Left ventricle myocardium inferior (tissue), 1 donor: ENCODE measurements around the gene TOMM70. TPM values are rescaled to one million over a fixed set of nuclear protein-coding genes. Genes with fewer than 3 reads are reported as not detected.
A peak's percentile ranks its signal among the peaks of the same experiment; 100 is the strongest.

Experiments used
- DNase-seq: peaks from one replicate; pipeline ENCODE4 v3.0.0-alpha.2; 2020
- H3K27ac ChIP-seq: fragments of 200-600 bp; replicated peaks from 2 replicates; pipeline ENCODE4 v1.8.0; 2021
- H3K27me3 ChIP-seq: fragments of 200-600 bp; 2 replicates; pipeline ENCODE4 v1.8.0; 2021; ENCODE audit warnings: low read depth
- H3K36me3 ChIP-seq: fragments of 200-600 bp; 2 replicates; pipeline ENCODE4 v1.8.0; 2021
- H3K4me1 ChIP-seq: fragments of 200-600 bp; 2 replicates; pipeline ENCODE4 v1.8.0; 2021
- H3K4me3 ChIP-seq: fragments of 200-600 bp; 2 replicates; pipeline ENCODE4 v1.8.0; 2021; ENCODE audit warnings: mild to moderate bottlenecking, moderate library complexity
- H3K9me3 ChIP-seq: fragments of 200-600 bp; replicated peaks from 2 replicates; pipeline ENCODE4 v1.8.0; 2021
- intact Hi-C: fragments of 100-400 bp; cut with micrococcal nuclease; formaldehyde crosslinking; loops from one replicate; pipeline ENCODE4 v1.11.0; 2022
- total RNA-seq: library from RNA; stranded (reverse); fragmentation: NEBNext Ultra II Directional; extraction: Animal tissue kit (Norgen Biotek cat#: 25700); gene quantifications from one replicate; pipeline ENCODE4 v1.2.1, GENCODE V29; 2021
- TF ChIP-seq, protein P1 (sequence below): fragments of 200-600 bp; IDR thresholded peaks from 2 replicates; pipeline ENCODE4 v1.8.0; 2021; ENCODE audit warnings: antibody characterized with exemption, mild to moderate bottlenecking, borderline replicate concordance
- donor health status: DM: no; HTN: yes; CAD: no; lungs with severe emphysema.

Gene TOMM70
- total RNA-seq, 1 donor from 2014 or later, result 65.4 TPM

- TF ChIP-seq, protein P1, sequence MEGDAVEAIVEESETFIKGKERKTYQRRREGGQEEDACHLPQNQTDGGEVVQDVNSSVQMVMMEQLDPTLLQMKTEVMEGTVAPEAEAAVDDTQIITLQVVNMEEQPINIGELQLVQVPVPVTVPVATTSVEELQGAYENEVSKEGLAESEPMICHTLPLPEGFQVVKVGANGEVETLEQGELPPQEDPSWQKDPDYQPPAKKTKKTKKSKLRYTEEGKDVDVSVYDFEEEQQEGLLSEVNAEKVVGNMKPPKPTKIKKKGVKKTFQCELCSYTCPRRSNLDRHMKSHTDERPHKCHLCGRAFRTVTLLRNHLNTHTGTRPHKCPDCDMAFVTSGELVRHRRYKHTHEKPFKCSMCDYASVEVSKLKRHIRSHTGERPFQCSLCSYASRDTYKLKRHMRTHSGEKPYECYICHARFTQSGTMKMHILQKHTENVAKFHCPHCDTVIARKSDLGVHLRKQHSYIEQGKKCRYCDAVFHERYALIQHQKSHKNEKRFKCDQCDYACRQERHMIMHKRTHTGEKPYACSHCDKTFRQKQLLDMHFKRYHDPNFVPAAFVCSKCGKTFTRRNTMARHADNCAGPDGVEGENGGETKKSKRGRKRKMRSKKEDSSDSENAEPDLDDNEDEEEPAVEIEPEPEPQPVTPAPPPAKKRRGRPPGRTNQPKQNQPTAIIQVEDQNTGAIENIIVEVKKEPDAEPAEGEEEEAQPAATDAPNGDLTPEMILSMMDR, result no peak
- DNase-seq, result no peak
- peaks cover 6% of the 10 kb centered on the region for H3K4me1 ChIP-seq
- H3K27me3 ChIP-seq, result no peaks in the 10 kb centered on the region
- H3K9me3 ChIP-seq, result no peaks in the 10 kb centered on the region
- intact Hi-C loops, result no loop called here
- H3K27ac ChIP-seq, result no peak overlapping the region
- H3K4me3 ChIP-seq, result no peak overlapping the region
- H3K36me3 ChIP-seq, result peaks cover 44% of the 10 kb centered on the region
Measured at GRCh38 chr3:100319951-100320350, 80.9 kb downstream of the TOMM70 start.

DNA sequence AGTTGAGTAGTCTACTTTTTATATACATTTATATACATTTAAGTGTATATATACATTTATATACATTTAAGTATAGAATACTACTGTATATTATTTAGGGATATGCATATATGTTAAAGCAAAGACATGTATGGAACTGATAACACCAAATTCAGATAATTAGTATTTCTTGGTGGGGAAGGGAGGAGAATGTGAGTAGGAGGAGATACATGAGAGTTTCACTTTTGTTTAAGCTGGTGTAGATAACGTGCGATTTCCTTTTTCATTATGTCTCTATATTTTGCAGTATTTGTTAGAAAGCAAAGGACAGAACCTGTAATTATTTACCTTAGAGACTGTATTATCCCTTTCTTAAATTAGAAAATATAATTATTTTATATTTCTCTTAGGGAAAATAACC is 83.0 kb downstream of the TOMM70 start:
- Histone ChIP-seq H3K27ac (no peak overlapping the region), H3K4me3 (no peak overlapping the region), H3K4me1 (peaks cover 6% of the 10 kb centered on the region), H3K9me3 (no peaks in the 10 kb centered on the region), H3K27me3 (no peaks in the 10 kb centered on the region), H3K36me3 (peaks cover 43% of the 10 kb centered on the region)
- DNase-seq, result no peak
- intact Hi-C loops, result no loop called here
- TF ChIP-seq, protein P1, result no peak

- intact Hi-C loops, result no loop called here
- Histone ChIP-seq H3K36me3 (peaks cover 47% of the 10 kb centered on the region), H3K27me3 (no peaks in the 10 kb centered on the region), H3K27ac (no peak overlapping the region), H3K4me1 (peaks cover 6% of the 10 kb centered on the region), H3K9me3 (no peaks in the 10 kb centered on the region), H3K4me3 (no peak overlapping the region)
- no peak for DNase-seq
- TF ChIP-seq, protein P1, result peak; percentile 77
Measured at GRCh38 chr3:100316641-100317069, 84.2 kb downstream of the TOMM70 start.

Other genes starting within 250 kb of the TOMM70 start
- 35.9 TPM for gene TBC1D23, start 140.1 kb downstream of the TOMM70 start, total RNA-seq
- gene NIT2, start 66.3 kb downstream of the TOMM70 start, total RNA-seq, result 51.5 TPM
- gene LNP1, start 450 bp upstream of the TOMM70 start, total RNA-seq, result 4.2 TPM
- gene TMEM45A, start 91.5 kb upstream of the TOMM70 start, total RNA-seq, result 3.2 TPM
- not detected for gene ADGRG7, start 208.5 kb upstream of the TOMM70 start, total RNA-seq